PC-9 (cell line): ENCODE measurements around the gene SERPINF2. TPM values are rescaled to one million over a fixed set of nuclear protein-coding genes. Genes with fewer than 3 reads are reported as not detected.

Experiments
- BruUV-seq: library from RNA; stranded (reverse); fragments of 400-500 nt; replicated peaks from 2 replicates; lab custom pipeline; 2021; lab: Mats Ljungman, UMichigan
- CTCF ChIA-PET: fragments of 300-600 bp; sonication (Branson Sonifier 250); formaldehyde crosslinking; loops from one replicate; lab custom pipeline; 2022; ENCODE audit warnings: antibody characterized with exemption; lab: Charles Lee
- POLR2A ChIA-PET: fragments of 300-600 bp; sonication (Branson Sonifier 250); formaldehyde crosslinking; loops from one replicate; lab custom pipeline; 2022; ENCODE audit warnings: antibody characterized with exemption; ENCODE audit not compliant: unreplicated experiment; lab: Charles Lee
- DNase-seq, 2 experiments: peaks; one replicate each; pipeline versions ENCODE4 v3.0.0 to v3.0.0-alpha.2; 2015 to 2022; ENCODE audit warnings: mixed read lengths in 1 of 2
- H2AFZ ChIP-seq: fragments of 200-600 bp; sonication (generic); 2 replicates; pipeline ENCODE4 v1.8.1; 2017; ENCODE audit warnings: antibody characterized with exemption
- H3F3A ChIP-seq: fragments of 200-600 bp; sonication (generic); 2 replicates; pipeline ENCODE4 v1.8.1; 2017; ENCODE audit warnings: antibody characterized with exemption, mild to moderate bottlenecking, low read depth; ENCODE audit not compliant: insufficient read depth
- H3K27ac ChIP-seq: fragments of 200-600 bp; sonication (generic); 2 replicates; pipeline ENCODE4 v1.6.1; 2016; ENCODE audit warnings: mixed run types
- H3K27me3 ChIP-seq: fragments of 200-600 bp; sonication (generic); 2 replicates; pipeline ENCODE4 v1.6.1; 2016; ENCODE audit warnings: low read depth, mixed run types; ENCODE audit not compliant: insufficient read depth
- H3K36me3 ChIP-seq: fragments of 200-600 bp; sonication (generic); 2 replicates; pipeline ENCODE4 v1.6.1; 2016; ENCODE audit warnings: low read depth, mixed run types
- H3K4me1 ChIP-seq: fragments of 200-600 bp; sonication (generic); replicated peaks from 2 replicates; pipeline ENCODE4 v1.6.1; 2016; ENCODE audit warnings: mixed run types; ENCODE audit not compliant: insufficient read depth
- H3K4me2 ChIP-seq: fragments of 200-600 bp; sonication (generic); 2 replicates; pipeline ENCODE4 v1.6.1; 2017; ENCODE audit warnings: mixed run types
- H3K4me3 ChIP-seq: fragments of 200-600 bp; sonication (generic); 2 replicates; pipeline ENCODE4 v1.6.1; 2016; ENCODE audit warnings: mixed run types
- H3K79me2 ChIP-seq: fragments of 200-600 bp; sonication (generic); 2 replicates; pipeline ENCODE4 v1.6.1; 2017; ENCODE audit warnings: low read depth, mixed run types
- H3K9me2 ChIP-seq: fragments of 200-600 bp; sonication (generic); 2 replicates; pipeline ENCODE4 v1.8.1; 2017; ENCODE audit warnings: mild to moderate bottlenecking; ENCODE audit not compliant: insufficient read depth
- H3K9me3 ChIP-seq: fragments of 200-600 bp; sonication (generic); 2 replicates; pipeline ENCODE4 v1.8.1; 2016; ENCODE audit warnings: low read depth; ENCODE audit not compliant: insufficient read depth
- H4K20me1 ChIP-seq: fragments of 200-600 bp; sonication (generic); 2 replicates; pipeline ENCODE4 v1.8.1; 2017; ENCODE audit not compliant: insufficient read depth
- CTCF ChIP-seq: fragments of 200-600 bp; sonication (generic); conservative IDR thresholded peaks from 2 replicates; pipeline ENCODE4 v1.6.1; 2017; ENCODE audit warnings: mixed run types, antibody characterized with exemption, mild to moderate bottlenecking, moderate library complexity
- EZH2 ChIP-seq: fragments of 200-600 bp; sonication (generic); IDR thresholded peaks from 2 replicates; pipeline ENCODE4 v1.8.0; 2017; ENCODE audit warnings: antibody characterized with exemption, low read depth
- intact Hi-C: fragments of 100-400 bp; cut with micrococcal nuclease; formaldehyde crosslinking; loops from one replicate; pipeline ENCODE4 v1.10.0; 2022; ENCODE audit not compliant: unreplicated experiment
- total RNA-seq: library from RNA; stranded (reverse); gene quantifications from 2 replicates; pipeline ENCODE4 v1.2.3, GENCODE V29; 2021

SERPINF2 gene
- total RNA-seq, 1 experiment from 2014 or later, result 9.5 TPM

- CTCF ChIA-PET, result interaction anchor here (2.0 kb wide), 1 partner anchor 150 kb away, joined by 8 read pairs; no protein-coding TSS in a partner anchor
- Histone ChIP-seq H3F3A (peaks cover 45% of the 10 kb centered on the region), H3K9me2 (no peaks in the 10 kb centered on the region), H2AFZ (no peak overlapping the region), H4K20me1 (peaks cover 4% of the 10 kb centered on the region; the same call in 1 of the 2 replicates), H3K4me3 (peak overlapping the region; percentile 81), H3K4me2 (peak overlapping the region; percentile 72), H3K4me1 (peaks cover 30% of the 10 kb centered on the region), H3K27me3 (no peaks in the 10 kb centered on the region), H3K27ac (peak overlapping the region; percentile 81), H3K36me3 (0 out of 2 replicates have a peak, but pooled peaks cover 14% of the 10 kb centered on the region), H3K79me2 (peaks cover 20% of the 10 kb centered on the region), H3K9me3 (no peaks in the 10 kb centered on the region)
- TF ChIP-seq EZH2, result no peak
- TF ChIP-seq CTCF, result no peak
- POLR2A ChIA-PET, result interaction anchor here (0.5 to 2.0 kb wide), 3 partner anchors 66 to 606 kb away, joined by 3 to 18 read pairs (median 16); partner anchors contain the start of genes INPP5K and RILP
- DNase-seq, result no peak
- BruUV-seq, result no TSS peak
- intact Hi-C loops, result loop anchor here (2.0 to 10.0 kb wide), 10 partner anchors 37 to 685 kb away; partner anchors contain the start of genes MNT, OVCA2, PITPNA and SMYD4
Measured at GRCh38 chr17:1715803-1716075, 26.9 kb upstream of the SERPINF2 start.

GRCh38 chr17:1716076-1716911 lies 26.4 kb upstream of the SERPINF2 start:
- BruUV-seq, result TSS peak; percentile 74
- Histone ChIP-seq H4K20me1 (peaks cover 4% of the 10 kb centered on the region; the same call in 1 of the 2 replicates), H3K9me2 (no peaks in the 10 kb centered on the region), H3K4me2 (peak overlapping the region; percentile 76), H3K27me3 (no peaks in the 10 kb centered on the region), H3K4me3 (peak overlapping the region; percentile 81), H3K36me3 (0 out of 2 replicates have a peak, but pooled peaks cover 14% of the 10 kb centered on the region), H3K4me1 (peaks cover 25% of the 10 kb centered on the region), H3K27ac (peak overlapping the region; percentile 99), H3K79me2 (peaks cover 20% of the 10 kb centered on the region), H3K9me3 (no peaks in the 10 kb centered on the region), H2AFZ (peak overlapping the region; percentile 15; the same call in 1 of the 2 replicates), H3F3A (peaks cover 44% of the 10 kb centered on the region)
- ChIA-PET CTCF (interaction anchor here (0.6 to 2.0 kb wide), 10 partner anchors 33 to 1295 kb away, joined by 3 to 11 read pairs (median 4); partner anchors contain the start of genes RILP and RTN4RL1), POLR2A (interaction anchor here (0.5 to 2.0 kb wide), 22 partner anchors 8 to 1013 kb away, joined by 3 to 18 read pairs (median 4); partner anchors contain the start of genes INPP5K, PRPF8, RILP and RPA1)
- peak; percentile 99 to 100 for DNase-seq
- no peak for TF ChIP-seq EZH2
- TF ChIP-seq CTCF, result peak; percentile 31; the same call in 1 of the 2 replicates
- intact Hi-C loops, result loop anchor here (2.0 to 10.0 kb wide), 8 partner anchors 37 to 685 kb away; partner anchors contain the start of genes MNT, OVCA2, PITPNA and SMYD4
